ENCODE results near the gene MAL. TPM values are rescaled to one million over a fixed set of nuclear protein-coding genes. Genes with fewer than 3 reads are reported as not detected.

The MAL gene
- not detected for polyA plus RNA-seq (2012; ENCODE audit: insufficient read length, low read depth)

DNA sequence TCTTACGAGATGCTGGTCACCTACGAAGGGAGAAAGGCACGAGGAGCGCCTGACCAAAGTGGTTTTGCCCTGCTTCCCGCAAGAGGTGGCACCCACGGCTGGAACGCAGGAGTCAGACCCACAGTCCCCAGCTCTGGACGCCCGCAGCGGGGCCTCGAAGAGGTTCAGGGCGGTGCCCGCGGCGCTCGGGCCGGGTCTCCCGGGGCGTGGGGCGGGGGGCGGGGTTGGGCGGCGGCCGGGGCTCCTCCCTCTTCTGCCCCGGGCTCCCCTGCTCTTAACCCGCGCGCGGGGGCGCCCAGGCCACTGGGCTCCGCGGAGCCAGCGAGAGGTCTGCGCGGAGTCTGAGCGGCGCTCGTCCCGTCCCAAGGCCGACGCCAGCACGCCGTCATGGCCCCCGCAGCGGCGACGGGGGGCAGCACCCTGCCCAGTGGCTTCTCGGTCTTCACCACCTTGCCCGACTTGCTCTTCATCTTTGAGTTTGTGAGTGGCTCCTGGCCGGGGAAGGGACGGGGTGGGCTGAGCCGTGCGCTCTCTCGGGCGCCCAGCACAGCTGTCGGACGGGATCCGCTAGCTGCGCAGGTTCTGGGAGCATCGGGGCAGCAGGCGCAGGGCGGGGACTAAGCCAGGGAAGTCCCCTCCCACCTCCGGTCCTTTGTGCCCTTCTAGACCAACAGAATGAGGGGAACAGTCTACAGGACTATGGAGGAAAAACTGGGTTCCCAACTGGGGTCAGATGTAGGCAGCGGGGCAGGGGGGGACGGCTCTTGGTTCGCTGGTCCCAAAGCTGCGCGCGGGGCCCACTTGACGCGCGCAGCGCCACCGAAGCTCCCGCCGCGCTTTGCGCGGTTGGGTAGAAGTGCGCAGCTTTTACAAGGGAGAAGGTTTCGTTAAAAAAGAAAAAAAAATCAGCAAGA is at the start of gene MAL:
Gene MAL (plus strand): TSS at position 303 of the 914 bp plus-strand sequence. CDS start 85 bp downstream, at position 388.
- TF ChIP-seq, protein P1, sequence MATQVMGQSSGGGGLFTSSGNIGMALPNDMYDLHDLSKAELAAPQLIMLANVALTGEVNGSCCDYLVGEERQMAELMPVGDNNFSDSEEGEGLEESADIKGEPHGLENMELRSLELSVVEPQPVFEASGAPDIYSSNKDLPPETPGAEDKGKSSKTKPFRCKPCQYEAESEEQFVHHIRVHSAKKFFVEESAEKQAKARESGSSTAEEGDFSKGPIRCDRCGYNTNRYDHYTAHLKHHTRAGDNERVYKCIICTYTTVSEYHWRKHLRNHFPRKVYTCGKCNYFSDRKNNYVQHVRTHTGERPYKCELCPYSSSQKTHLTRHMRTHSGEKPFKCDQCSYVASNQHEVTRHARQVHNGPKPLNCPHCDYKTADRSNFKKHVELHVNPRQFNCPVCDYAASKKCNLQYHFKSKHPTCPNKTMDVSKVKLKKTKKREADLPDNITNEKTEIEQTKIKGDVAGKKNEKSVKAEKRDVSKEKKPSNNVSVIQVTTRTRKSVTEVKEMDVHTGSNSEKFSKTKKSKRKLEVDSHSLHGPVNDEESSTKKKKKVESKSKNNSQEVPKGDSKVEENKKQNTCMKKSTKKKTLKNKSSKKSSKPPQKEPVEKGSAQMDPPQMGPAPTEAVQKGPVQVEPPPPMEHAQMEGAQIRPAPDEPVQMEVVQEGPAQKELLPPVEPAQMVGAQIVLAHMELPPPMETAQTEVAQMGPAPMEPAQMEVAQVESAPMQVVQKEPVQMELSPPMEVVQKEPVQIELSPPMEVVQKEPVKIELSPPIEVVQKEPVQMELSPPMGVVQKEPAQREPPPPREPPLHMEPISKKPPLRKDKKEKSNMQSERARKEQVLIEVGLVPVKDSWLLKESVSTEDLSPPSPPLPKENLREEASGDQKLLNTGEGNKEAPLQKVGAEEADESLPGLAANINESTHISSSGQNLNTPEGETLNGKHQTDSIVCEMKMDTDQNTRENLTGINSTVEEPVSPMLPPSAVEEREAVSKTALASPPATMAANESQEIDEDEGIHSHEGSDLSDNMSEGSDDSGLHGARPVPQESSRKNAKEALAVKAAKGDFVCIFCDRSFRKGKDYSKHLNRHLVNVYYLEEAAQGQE (IDR thresholded peaks at IDR 0.05; ENCODE audit: insufficient read depth in 1 of 2, low read depth in 2 of 2, low read length in 2 of 2): no peak
- TF ChIP-seq POLR2AphosphoS5 (IDR thresholded peaks at IDR 0.05; ENCODE audit: low read depth, low read length) (no peak), FOXP2 (optimal IDR thresholded peaks at IDR 0.05; ENCODE audit: borderline replicate concordance, extremely low read depth, extremely low read length, insufficient read depth) (no peak), TAF1 (IDR thresholded peaks at IDR 0.05; ENCODE audit: borderline replicate concordance, insufficient read depth, low read length) (no peak), SIN3A (IDR thresholded peaks at IDR 0.05; ENCODE audit: borderline replicate concordance, insufficient read depth, low read length) (no peak)

DNA sequence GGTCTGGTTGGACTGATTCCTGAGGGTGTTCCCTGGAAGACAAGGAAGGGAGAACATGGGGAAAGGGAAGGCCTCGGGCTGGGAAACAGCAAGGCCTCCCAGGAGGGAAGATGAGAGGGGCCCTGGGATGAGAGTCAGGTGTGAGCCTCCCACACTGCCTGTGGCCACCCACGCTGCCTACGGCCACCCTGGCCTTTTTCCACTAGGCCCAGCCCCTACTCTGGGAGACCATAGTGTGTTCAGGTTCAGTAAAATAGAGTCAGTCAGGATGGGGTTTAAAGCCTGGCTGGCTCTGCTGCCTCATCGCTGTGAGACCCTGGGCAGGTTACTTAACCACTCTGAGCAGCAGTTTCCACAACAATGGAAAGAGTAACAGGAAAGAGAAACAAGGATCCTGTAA is 47.7 kb upstream of the MAL start:
- TF ChIP-seq POLR2AphosphoS5 (IDR thresholded peaks at IDR 0.05; ENCODE audit: low read depth, low read length) (no peak), FOXP2 (optimal IDR thresholded peaks at IDR 0.05; ENCODE audit: borderline replicate concordance, extremely low read depth, extremely low read length, insufficient read depth) (no peak), SIN3A (IDR thresholded peaks at IDR 0.05; ENCODE audit: borderline replicate concordance, insufficient read depth, low read length) (no peak), TAF1 (IDR thresholded peaks at IDR 0.05; ENCODE audit: borderline replicate concordance, insufficient read depth, low read length) (no peak)
- TF ChIP-seq, protein P1 (IDR thresholded peaks at IDR 0.05; ENCODE audit: insufficient read depth in 1 of 2, low read depth in 2 of 2, low read length in 2 of 2): no peak

DNA sequence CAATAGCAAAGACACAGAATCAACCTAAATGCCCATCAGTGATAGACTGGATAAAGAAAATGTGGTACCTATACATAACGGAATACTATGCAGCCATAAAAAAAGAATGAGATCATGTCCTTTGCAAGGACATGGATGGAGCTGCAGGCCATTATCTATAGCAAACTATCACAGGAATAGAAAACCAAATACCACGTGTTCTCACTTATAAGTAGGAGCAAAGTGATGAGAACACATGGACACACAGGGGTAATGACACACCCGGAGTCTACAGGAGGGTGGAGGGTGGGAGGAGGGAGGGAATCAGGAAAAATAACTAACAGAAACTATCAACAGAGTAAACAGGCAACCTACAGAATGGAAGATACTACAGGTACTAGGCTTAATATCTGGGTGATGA is 46.6 kb upstream of the MAL start:
- no peak for TF ChIP-seq SIN3A (IDR thresholded peaks at IDR 0.05; ENCODE audit: borderline replicate concordance, insufficient read depth, low read length)
- TF ChIP-seq POLR2AphosphoS5 (IDR thresholded peaks at IDR 0.05; ENCODE audit: low read depth, low read length): no peak
- TF ChIP-seq FOXP2 (optimal IDR thresholded peaks at IDR 0.05; ENCODE audit: borderline replicate concordance, extremely low read depth, extremely low read length, insufficient read depth): no peak
- TF ChIP-seq, protein P1 (IDR thresholded peaks at IDR 0.05; ENCODE audit: insufficient read depth in 1 of 2, low read depth in 2 of 2, low read length in 2 of 2): no peak
- TF ChIP-seq TAF1 (IDR thresholded peaks at IDR 0.05; ENCODE audit: borderline replicate concordance, insufficient read depth, low read length): no peak

DNA sequence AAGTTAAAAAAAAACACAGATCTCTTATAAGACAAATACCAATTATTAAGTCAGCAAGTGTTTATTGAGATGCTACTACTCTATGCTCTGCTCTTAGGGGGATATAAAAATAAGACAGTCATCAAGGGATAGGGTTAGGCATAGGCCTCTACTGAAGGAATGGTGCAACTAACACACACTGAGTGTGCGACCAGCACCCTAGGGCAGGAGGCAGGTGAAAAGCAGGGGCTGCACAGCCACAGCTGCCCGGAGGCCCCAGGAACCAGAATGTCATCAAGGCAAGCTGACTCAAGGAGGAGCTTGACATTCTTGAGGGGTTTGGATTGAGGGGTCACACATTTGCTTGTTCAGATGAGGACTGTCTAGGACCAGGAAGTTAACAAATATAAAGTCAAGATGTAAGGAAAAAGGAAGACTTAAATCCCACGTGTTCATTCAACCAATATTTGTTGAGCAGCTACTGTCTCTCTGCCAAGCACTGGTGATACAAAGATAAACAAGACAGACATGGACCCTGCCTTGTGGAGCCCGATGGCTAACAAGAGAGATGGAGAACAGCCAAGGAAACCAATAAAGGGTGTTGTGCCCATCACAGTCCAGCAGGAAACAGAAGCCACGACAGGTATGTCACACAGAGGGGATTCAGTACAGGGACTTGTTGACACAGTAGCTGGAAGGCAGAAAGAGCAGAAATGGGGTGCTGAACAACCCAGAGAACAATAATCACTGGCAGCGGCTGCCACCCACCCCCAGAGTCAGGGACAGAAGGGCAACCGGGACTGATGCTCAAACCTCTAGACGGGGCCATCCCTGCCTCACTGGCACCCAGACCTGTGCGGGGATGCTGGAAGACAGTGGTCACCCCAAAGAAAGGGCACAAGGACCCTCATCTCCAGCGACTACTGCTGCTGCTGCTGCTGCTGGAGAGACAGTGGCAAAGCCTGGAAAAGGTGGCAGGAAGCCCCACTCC is 45.8 kb upstream of the MAL start:
- TF ChIP-seq SIN3A (IDR thresholded peaks at IDR 0.05; ENCODE audit: borderline replicate concordance, insufficient read depth, low read length): no peak
- no peak for TF ChIP-seq POLR2AphosphoS5 (IDR thresholded peaks at IDR 0.05; ENCODE audit: low read depth, low read length)
- TF ChIP-seq, protein P1 (IDR thresholded peaks at IDR 0.05; ENCODE audit: insufficient read depth in 1 of 2, low read depth in 2 of 2, low read length in 2 of 2): no peak
- TF ChIP-seq TAF1 (IDR thresholded peaks at IDR 0.05; ENCODE audit: borderline replicate concordance, insufficient read depth, low read length): no peak
- no peak for TF ChIP-seq FOXP2 (optimal IDR thresholded peaks at IDR 0.05; ENCODE audit: borderline replicate concordance, extremely low read depth, extremely low read length, insufficient read depth)
